HG03159 (cell line): Measurements from ENCODE around the gene BCL2L12.

Source experiments
- ATAC-seq: cut with Tn5 transposase; IDR thresholded peaks from one replicate; pipeline ENCODE4 v1.9.1; 2021; ENCODE audit warnings: mild to moderate bottlenecking, moderate library complexity; ENCODE audit not compliant: unreplicated experiment

Gene BCL2L12

DNA sequence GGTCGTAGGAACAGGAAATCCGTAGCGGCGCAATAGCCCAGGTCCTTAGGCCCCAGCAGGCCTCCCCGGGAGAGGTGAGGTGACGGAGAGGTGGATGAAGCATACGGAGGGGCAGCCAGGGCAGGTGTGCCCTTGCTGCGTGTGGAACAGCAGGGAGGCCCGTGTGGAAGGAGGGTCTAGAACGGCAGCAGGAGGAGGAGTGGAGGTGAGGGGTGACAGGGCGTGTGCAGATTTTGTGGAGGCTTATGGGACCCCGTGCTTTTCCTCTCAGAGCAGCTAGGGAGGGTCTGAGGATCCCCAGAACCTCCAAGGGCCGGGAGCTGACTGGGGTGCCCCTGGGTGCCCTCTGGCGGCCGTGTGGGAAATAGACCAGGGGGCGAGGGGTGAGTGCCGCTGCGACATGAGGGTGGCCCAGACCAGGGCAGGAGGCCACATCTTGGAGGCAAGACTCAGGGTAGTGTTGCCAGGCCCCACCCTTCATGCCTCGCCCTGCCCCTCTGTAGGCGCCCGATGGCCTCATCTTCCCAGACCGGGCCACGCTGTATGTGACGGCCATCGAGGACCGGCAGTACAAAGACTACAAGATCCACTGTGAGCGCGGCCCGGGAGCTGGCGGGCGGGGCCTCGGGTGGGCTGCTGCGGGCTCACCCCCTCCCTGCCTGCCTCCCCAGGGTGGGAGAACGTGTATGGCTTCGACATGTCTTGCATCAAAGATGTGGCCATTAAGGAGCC, 18.7 kb downstream of the BCL2L12 start:
- ATAC-seq, result no peak

- ATAC-seq, result no peak
These were observed 19.3 kb downstream of the BCL2L12 start for GRCh38 chr19:49684983-49685553.

- no peak for ATAC-seq
These were observed 20.2 kb downstream of the BCL2L12 start for GRCh38 chr19:49685845-49686332.

GRCh38 chr19:49686503-49687088, 20.9 kb downstream of the BCL2L12 start:
- ATAC-seq, result no peak

DNA sequence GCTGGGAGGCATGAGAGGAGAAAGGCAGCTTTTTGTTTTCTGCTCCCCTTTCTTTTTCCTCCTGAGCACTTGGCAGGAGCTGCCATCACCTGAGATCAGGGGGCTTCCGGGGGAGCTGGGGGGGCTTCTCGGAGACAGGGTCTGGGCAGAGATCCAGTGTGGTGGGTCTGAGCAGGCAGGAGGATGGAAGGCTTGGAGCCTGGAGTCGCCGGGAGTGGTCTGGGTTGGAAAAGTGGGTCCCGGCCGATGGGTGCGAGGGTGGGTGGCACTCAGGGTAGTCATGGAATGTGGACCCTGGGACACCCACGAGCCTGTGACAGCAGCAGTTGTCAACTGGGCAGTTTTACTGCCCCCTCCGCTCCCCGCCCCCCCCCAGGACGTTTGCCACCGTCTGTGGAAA, 21.4 kb downstream of the BCL2L12 start:
- no peak for ATAC-seq

DNA sequence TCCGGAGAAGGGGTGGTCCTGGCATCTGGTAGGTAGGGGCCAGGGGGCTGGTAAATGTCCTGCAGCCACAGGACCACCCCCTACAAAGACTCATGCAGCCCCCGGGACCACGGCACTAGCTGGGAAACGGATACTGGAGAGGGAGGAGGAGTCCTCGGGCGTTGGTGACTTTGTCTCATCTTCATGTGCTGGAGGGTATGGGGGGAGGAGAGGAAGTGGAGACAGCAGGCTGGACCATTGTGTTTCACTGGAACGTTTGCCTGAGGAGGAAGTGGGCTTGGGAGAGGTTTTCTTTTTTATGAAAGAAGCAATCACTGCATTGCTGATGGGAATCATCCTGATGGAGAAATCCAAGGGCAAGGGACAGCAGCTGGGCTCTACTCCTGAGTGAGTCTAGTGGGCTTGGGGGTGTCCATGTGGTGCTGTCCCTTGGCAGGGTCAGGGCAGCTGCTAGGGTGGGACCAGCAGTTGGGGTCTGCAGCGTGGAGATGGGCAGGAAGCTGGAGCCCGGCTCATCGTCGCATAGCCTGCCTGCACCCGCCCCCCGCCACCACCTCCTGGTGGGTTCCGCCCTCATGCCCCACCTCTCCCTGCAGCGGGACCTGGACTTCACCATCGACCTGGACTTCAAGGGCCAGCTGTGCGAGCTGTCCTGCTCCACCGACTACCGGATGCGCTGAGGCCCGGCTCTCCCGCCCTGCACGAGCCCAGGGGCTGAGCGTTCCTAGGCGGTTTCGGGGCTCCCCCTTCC, 22.0 kb downstream of the BCL2L12 start:
- ATAC-seq, result no peak

GRCh38 chr19:49688531-49689132, 22.9 kb downstream of the BCL2L12 start:
- no peak for ATAC-seq

DNA sequence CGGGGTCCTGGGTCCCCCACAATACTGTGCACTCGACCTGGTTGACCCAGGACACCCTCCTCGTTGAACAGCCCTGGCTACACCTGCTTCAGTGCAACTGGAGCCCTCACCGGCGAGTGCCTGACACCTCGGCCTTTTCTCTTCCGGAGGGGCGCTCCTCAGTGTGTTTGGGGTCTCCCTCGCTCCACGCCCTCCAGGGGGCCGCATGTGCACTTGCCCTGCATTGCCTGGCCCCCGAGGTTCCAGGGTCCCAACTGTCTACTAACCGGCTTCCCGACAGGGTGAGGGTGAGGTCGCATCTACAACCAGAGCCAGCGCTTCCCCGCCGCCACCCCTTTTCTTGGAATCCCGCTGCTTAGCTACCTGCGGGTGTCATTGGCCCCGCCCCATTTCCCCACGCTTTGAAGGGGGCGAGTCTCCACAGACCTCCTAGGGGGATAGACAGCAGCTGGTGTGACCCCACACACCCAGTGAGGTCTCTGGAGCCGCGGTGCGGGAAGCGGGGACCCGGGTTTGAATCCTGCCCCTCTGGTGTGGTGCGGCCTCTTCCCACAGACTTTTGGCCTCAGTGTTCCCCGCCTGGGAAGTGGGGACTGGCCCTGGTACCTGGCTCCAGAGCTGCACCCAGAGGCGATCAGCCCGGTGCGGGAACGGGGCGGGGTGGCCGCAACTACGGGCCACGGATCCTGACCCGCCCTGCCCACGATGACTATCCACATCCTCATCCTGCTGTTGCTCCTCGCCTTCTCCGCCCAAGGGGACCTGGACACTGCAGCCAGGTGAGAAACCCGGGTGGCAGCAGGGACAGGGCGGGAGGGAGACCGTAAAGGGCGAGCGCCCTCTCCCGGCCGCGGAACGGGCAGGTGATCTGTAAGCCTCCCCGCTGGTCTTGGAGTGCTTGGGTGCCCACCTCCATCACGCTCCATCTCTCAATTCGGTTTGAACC, 23.7 kb downstream of the BCL2L12 start, which contains the start of gene ADM5:
ADM5 (plus strand) TSS at position 462 of the 946 bp plus-strand sequence; CDS start at position 706, 244 bp downstream.
- no peak for ATAC-seq

GRCh38 chr19:49690079-49690655, 24.4 kb downstream of the BCL2L12 start:
- no peak for ATAC-seq

- ATAC-seq, result no peak
These were observed 25.0 kb downstream of the BCL2L12 start, which contains the start of gene CPT1C for GRCh38 chr19:49690656-49691242. TSS of gene CPT1C (plus strand) at chr19:49691116. CDS start at chr19:49692253, 1,137 bp downstream.

DNA sequence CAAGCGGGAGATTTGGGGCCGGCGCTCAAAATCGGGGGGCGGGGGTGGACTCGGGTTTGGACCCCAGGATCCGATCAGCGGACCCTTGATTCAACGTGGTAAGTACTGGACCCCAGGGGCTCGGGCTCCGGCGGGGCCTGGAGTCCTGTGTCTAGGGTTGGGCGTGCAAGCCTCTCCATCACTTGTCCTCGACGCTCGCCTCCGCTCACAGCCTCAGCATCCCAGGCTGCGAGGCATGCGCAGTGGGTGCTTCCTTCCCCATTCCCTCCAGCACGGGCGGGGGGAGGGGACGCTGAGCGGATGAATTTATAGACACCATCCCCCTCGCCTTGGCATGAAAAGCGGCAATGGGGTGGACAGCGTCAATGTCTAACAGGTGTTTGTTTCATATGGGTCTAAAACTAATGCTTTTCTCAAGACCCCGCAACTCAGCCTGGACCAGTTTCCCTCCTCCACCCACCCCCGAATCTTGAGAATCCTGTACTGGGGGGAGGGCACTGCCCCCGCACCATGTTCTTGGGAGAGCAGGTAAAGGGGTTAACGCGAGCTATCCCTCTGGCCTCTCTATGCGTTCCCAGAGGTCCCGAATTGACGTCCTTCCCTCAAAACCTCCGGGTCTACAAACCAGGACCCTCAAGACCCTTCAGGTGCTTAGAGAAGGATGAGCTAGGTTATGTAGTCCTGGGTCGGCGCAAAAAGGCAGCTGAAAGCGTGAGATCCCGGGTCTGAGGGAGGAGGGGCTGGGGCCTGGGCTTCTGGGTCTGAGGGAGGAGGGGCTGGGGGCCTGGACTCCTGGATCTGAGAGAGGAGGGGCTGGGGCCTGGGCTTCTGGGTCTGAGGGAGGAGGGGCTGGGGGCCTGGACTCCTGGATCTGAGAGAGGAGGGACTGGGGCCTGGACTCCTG, 25.8 kb downstream of the BCL2L12 start:
- ATAC-seq, result no peak

- no peak for ATAC-seq
These were observed 26.4 kb downstream of the BCL2L12 start for GRCh38 chr19:49692147-49692506.

DNA sequence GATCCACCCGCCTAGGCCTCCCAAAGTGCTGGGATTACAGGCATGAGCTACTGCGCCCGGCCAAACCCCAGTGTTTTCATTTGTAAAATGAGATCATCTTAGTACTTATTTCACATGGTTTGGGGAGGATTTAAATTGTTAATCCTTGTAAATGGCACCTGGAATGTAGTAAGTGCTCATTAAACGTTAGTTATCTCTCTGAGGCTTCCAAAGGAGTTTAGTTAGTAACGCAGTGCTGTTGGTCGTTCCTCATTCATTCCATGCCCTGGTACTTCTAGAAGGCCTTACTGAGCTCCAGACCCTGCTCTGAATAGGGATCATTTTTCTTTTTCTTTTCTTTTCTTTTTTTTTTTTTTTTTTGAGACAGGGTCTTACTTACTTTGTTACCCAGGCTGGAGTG, 30.4 kb downstream of the BCL2L12 start:
- no peak for ATAC-seq

- no peak for ATAC-seq
These were observed 31.1 kb downstream of the BCL2L12 start for GRCh38 chr19:49696865-49697264.

GRCh38 chr19:49699364-49699763, 33.6 kb downstream of the BCL2L12 start:
- no peak for ATAC-seq

DNA sequence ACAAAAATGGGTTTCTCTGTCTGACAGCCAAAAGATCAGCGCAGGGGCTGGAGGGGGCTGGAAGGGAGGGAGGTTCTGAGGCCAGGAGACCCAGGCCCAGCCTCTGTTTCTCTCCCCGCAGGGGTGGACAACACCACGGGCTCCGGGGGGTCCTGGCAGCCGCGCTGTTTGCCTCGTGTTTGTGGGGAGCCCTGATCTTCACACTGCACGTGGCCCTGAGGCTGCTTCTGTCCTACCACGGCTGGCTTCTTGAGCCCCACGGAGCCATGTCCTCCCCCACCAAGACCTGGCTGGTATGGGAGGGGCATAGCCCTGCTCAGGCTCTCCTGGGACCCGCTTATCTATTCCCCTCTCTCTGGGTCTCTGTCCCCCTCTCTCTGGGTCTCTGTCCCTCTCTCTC, 34.8 kb downstream of the BCL2L12 start:
- no peak for ATAC-seq

GRCh38 chr19:49701271-49701786, 35.6 kb downstream of the BCL2L12 start:
- ATAC-seq, result no peak
